Colonic mucosa (tissue), 4 donors: ENCODE results near the gene AMY1B. TPM values are rescaled to one million over a fixed set of nuclear protein-coding genes. Genes with fewer than 3 reads are reported as not detected.
"Not testable (repeated sequence)": the region's sequence is repeated elsewhere in the genome, so short reads cannot be mapped to it uniquely, and the experiment has no call there.

Experiments
- DNase-seq: peaks from one replicate; pipeline ENCODE4 v3.0.0-alpha.2; 2020
- H3K27ac ChIP-seq: fragments of 200-600 bp; one replicate; pipeline ENCODE4 v1.8.0; 2021
- H3K27me3 ChIP-seq: fragments of 200-600 bp; one replicate; pipeline ENCODE4 v1.8.0; 2021
- H3K36me3 ChIP-seq: fragments of 200-600 bp; one replicate; pipeline ENCODE4 v1.8.0; 2021
- H3K4me1 ChIP-seq: fragments of 200-600 bp; one replicate; pipeline ENCODE4 v1.8.0; 2021; ENCODE audit warnings: mild to moderate bottlenecking
- H3K4me3 ChIP-seq: fragments of 200-600 bp; one replicate; pipeline ENCODE4 v1.8.0; 2021
- H3K9ac ChIP-seq, 2 donors: one replicate each; pipeline ENCODE4 v1.7.0; 2013; ENCODE audit warnings: control low read depth in 2 of 2, low read depth in 2 of 2, low read length in 2 of 2
- H3K9me3 ChIP-seq: fragments of 200-600 bp; one replicate; pipeline ENCODE4 v1.8.0; 2021
- intact Hi-C: fragments of 100-400 bp; cut with DNase I; formaldehyde crosslinking; loops from one replicate; pipeline ENCODE4 v1.14.1; 2022
- total RNA-seq, 2 donors: library from RNA; stranded (reverse); fragmentation: NEBNext Ultra II Directional in 1 of 2; extraction: Animal tissue kit (Norgen Biotek cat#: 25700) in 1 of 2; gene quantifications; one replicate each; pipeline ENCODE4 v1.2.1, GENCODE V29; 2021
- donor health status: healthy.
- donor health status: DM: no; HTN: no; CAD: no.
- donor health status: DM: no; HTN: no; CAD: no.

The AMY1B gene
- total RNA-seq, 2 donors from 2014 or later, result not detected

GRCh38 chr1:103654133-103654532 is 41.9 kb downstream of the AMY1B start:
- intact Hi-C loops, H3K4me3 ChIP-seq, DNase-seq, H3K27ac ChIP-seq, H3K27me3 ChIP-seq, H3K36me3 ChIP-seq, H3K9ac ChIP-seq, H3K9me3 ChIP-seq, H3K4me1 ChIP-seq: not testable (repeated sequence)

DNA sequence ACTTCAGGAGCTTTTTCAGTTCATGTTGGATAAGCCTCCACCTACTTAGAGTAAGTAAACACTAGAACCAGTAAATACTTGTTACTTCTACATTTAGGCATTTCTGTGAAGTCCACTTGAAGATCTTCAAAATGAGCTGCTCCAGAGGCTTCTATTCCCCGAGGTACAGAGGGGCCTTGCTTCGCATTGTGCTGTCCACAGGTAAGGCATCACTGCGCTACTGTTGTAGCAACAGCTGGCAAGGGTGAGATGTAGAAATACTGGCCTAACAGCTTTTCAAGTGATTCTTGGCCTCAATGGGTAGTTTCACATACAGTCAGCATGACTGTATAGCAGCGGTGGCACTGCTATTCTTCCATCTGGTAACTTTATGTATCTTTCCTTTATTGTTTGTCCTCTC is 45.1 kb downstream of the AMY1B start:
- H3K36me3 ChIP-seq, H3K9me3 ChIP-seq, intact Hi-C loops, H3K9ac ChIP-seq, H3K4me3 ChIP-seq, DNase-seq, H3K27me3 ChIP-seq, H3K27ac ChIP-seq, H3K4me1 ChIP-seq: not testable (repeated sequence)

DNA sequence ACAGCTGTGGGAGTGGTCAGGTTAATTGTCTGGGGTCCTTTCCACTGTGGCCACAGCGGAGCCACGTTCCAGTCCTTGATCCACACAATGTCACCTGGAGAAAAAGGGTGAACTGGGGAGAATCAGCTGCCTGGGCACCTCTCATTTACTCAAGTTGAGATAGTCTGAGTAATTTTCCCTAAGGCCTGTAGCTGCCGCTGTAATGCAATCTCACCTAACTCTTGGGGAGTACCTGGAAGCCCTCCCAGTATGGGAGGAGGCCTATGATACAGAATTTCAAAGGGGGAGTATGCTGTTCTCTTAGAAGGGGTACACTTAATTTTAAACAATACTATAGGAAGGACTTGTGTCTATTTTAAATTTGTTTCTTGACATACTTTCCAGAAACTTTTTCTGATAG is 45.7 kb downstream of the AMY1B start:
- DNase-seq, H3K9me3 ChIP-seq, H3K4me1 ChIP-seq, H3K27ac ChIP-seq, H3K27me3 ChIP-seq, intact Hi-C loops, H3K36me3 ChIP-seq, H3K4me3 ChIP-seq, H3K9ac ChIP-seq: not testable (repeated sequence)

DNA sequence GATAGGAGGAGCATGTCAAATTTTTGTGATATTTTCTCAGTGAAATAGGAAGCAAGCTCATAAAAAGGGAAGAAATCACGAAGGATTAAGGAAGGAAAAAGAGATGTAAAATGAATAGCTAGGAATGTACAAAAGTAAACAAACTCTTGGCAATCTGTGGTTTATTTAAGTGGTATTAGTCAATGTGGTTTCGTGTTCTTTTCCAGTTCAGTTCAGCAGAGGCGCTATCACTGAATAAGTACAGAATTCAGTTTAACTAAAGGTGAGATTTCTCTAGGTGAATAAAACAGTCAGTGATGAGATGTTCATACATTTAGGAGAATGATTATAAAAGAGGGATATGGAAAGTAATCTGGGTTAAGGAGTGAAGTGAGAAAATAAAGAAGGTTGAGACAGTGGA is 52.1 kb downstream of the AMY1B start:
- intact Hi-C loops, result not testable (repeated sequence)

GRCh38 chr1:103641194-103641593 is 54.8 kb downstream of the AMY1B start:
- H3K27me3 ChIP-seq, H3K4me1 ChIP-seq, H3K9ac ChIP-seq, H3K36me3 ChIP-seq, H3K9me3 ChIP-seq, DNase-seq, H3K27ac ChIP-seq, intact Hi-C loops, H3K4me3 ChIP-seq: not testable (repeated sequence)

More for the DNA sequence above, 52.1 kb downstream of the AMY1B start:
- not testable (repeated sequence) for H3K27me3 ChIP-seq, H3K36me3 ChIP-seq, H3K4me1 ChIP-seq, H3K27ac ChIP-seq, DNase-seq, H3K4me3 ChIP-seq, H3K9ac ChIP-seq, H3K9me3 ChIP-seq

Other genes with a start within 250 kb of the AMY1B start
- 10 to 100 TPM; 18.8 to 19.0 TPM for gene RNPC3, start 170.5 kb downstream of the AMY1B start, total RNA-seq
- gene AMY2B, start 124.6 kb downstream of the AMY1B start, total RNA-seq, result 1 to 10 TPM; 6.6 to 8.5 TPM
- 1 to 10 TPM in 1 of 2 donors, not detected in 1; 1.4 TPM for gene AMY2A, start 78.8 kb downstream of the AMY1B start, total RNA-seq
- not detected for gene AMY1A, start 40.5 kb downstream of the AMY1B start, total RNA-seq
- not detected for gene AMY1C, start 53.7 kb upstream of the AMY1B start, total RNA-seq